ENCODE data around the gene C1QL1.

C1QL1 gene

DNA sequence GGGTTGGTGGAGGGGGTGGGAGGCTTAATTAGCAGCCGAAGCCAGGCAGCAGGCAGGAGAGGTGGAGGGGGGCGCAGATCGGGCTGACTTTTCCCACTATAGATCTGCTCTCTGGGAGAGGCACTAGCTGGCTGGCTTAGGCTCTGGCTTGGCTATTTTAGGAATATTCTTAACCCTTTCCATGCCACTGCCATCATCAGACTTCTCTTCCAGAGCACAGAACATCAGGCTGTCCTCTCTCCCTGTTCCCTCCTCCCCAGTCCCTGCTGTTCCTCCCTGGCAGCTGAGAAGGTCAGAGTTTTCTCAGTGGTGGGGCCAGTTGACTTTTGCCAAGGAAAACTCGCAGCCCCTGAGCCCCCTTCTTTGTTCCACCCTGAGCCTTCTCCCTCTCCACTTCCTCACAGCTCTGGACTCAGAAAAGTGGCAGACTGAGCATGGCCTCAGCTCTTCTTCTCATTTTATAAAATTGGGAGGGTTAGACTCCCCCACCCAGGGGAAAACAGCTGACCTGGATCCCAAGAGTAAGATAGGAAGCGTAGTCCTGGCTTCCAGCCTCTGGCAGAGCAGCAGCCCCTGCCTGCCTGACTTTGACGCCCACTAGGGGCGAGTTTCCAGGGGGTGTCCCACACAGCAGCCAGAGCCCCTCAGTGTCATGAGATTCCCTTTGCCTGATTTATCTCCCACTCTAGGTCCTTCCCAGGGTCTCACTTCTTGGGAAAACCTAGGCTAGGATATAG lies 9.9 kb upstream of the C1QL1 start:
- Mint-ChIP-seq H3K9me3 (no peaks in the 10 kb centered on the region), H3K27ac (no peak overlapping the region), H3K27me3 (peaks cover 29% of the 10 kb centered on the region), H3K4me1 (ENCODE audit: low read depth) (peaks cover under 1% of the 10 kb centered on the region), H3K36me3 (ENCODE audit: low read depth) (no peaks in the 10 kb centered on the region), H3K4me3 (no peak overlapping the region)
- no peak for DNase-seq

GRCh38 chr17:44977065-44977464 lies 9.0 kb upstream of the C1QL1 start:
- Mint-ChIP-seq H3K4me3 (no peak overlapping the region), H3K9me3 (no peaks in the 10 kb centered on the region), H3K27ac (no peak overlapping the region), H3K27me3 (peaks cover 32% of the 10 kb centered on the region), H3K36me3 (ENCODE audit: low read depth) (no peaks in the 10 kb centered on the region), H3K4me1 (ENCODE audit: low read depth) (peaks cover 9% of the 10 kb centered on the region)
- DNase-seq = no peak

- Mint-ChIP-seq H3K4me1 (ENCODE audit: low read depth) (peaks cover 16% of the 10 kb centered on the region), H3K27ac (no peak overlapping the region), H3K4me3 (no peak overlapping the region), H3K27me3 (peaks cover 35% of the 10 kb centered on the region), H3K9me3 (no peaks in the 10 kb centered on the region), H3K36me3 (ENCODE audit: low read depth) (no peaks in the 10 kb centered on the region)
- no peak for DNase-seq
Measured at GRCh38 chr17:44976206-44976605, 8.1 kb upstream of the C1QL1 start.

DNA sequence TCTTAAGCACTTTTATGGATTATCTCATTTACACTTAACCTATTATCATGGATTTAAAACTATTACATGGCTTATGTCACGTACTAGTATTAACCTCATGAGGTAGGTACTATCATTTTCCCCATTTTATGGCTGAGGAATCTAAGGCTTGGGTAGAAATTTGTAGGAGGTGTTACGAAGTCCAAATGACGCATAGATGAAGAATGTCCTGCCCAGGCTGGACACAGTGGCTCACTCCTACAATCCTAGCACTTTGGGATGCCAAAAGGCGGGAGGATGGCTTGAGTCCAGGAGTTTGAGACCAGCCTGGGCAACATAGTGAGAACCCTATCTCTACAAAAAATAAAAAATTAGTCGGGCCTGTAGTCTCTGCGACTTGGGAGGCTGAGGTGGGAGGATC lies 4.8 kb upstream of the C1QL1 start:
- H3K4me1 Mint-ChIP-seq (ENCODE audit: low read depth) = peaks cover 36% of the 10 kb centered on the region
- no peak for DNase-seq
- H3K36me3 Mint-ChIP-seq (ENCODE audit: low read depth) = no peaks in the 10 kb centered on the region
- no peaks in the 10 kb centered on the region for H3K9me3 Mint-ChIP-seq
- H3K4me3 Mint-ChIP-seq = no peak overlapping the region
- no peak overlapping the region for H3K27ac Mint-ChIP-seq
- H3K27me3 Mint-ChIP-seq = peaks cover 47% of the 10 kb centered on the region

DNA sequence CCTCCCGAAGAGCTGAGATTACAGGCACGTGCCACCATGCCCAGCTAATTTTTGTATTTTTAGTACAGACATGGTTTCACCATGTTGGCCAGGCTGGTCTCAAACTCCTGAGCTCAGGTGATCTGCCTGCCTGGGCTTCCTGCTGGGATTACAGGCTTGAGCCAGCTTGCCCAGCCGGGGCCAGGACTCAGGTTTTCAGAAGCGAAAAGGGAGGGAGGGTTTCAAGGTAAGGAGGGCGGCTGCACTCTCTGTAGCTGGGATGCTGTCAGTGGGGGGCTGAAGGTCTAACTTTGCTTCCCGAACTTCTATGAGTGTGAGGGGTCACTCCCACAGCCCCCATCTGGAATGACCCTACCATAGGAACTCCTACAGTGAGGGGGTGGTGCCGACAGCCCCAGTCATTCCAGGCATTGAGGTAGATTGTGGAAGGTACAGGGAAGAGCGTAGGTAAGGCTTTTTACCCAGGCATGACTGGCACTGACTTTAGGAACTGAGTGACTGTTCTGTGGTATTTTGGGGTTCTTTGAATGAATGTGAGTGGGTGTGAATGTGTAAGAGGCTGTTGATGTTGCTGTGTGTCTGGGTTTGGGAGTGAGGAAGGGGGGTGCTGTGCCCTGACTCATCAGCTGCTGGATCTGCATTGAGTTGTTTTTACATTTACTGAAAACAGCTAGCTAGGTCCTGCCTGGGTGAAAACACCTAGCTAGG lies 3.8 kb upstream of the C1QL1 start:
- Mint-ChIP-seq H3K27me3 (peaks cover 51% of the 10 kb centered on the region), H3K4me3 (no peak overlapping the region), H3K4me1 (ENCODE audit: low read depth) (peaks cover 40% of the 10 kb centered on the region), H3K9me3 (no peaks in the 10 kb centered on the region), H3K36me3 (ENCODE audit: low read depth) (no peaks in the 10 kb centered on the region), H3K27ac (peak overlapping the region; percentile 45)
- peak; percentile 64 for DNase-seq

GRCh38 chr17:44970136-44970741 lies 2.1 kb upstream of the C1QL1 start:
- H3K4me3 Mint-ChIP-seq = peak overlapping the region; percentile 45
- no peaks in the 10 kb centered on the region for H3K36me3 Mint-ChIP-seq (ENCODE audit: low read depth)
- DNase-seq = peak; percentile 51
- peaks cover 43% of the 10 kb centered on the region for H3K4me1 Mint-ChIP-seq (ENCODE audit: low read depth)
- no peak overlapping the region for H3K27ac Mint-ChIP-seq
- H3K9me3 Mint-ChIP-seq = no peaks in the 10 kb centered on the region
- peaks cover 67% of the 10 kb centered on the region for H3K27me3 Mint-ChIP-seq

DNA sequence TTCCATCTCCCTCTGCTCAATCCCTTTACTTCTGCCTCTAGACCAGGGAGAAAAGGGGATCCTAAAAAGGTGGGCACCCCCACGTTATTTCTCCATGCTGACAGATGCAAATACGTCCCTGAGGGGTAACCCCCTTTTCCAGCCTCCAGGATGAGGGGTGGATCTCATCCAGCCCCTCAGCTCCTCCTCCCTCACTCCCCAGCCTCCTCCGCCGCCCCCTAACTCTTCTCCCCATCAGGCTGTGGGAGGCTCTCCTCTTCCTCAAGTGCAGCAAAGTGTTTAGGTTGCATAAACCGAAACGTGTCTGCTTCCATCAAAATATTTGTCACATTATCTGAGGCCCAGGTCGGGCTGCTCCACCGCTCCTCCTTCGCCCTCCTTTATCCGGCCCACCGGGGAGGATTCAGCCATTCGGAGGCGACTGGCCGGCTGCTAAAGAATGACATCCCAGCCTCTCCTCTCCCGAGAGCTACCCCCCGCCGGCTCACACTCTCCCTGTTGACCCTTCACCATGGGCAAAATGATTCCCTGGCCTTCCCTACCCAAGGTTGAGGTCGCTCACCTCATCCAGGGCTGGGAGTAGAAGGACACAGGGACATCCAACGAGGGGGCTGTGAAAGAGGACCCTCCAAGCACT lies 1.2 kb upstream of the C1QL1 start:
- H3K4me1 Mint-ChIP-seq (ENCODE audit: low read depth) = peaks cover 43% of the 10 kb centered on the region
- peak overlapping the region; percentile 30 for H3K4me3 Mint-ChIP-seq
- DNase-seq = no peak
- no peaks in the 10 kb centered on the region for H3K36me3 Mint-ChIP-seq (ENCODE audit: low read depth)
- no peaks in the 10 kb centered on the region for H3K9me3 Mint-ChIP-seq
- peaks cover 68% of the 10 kb centered on the region for H3K27me3 Mint-ChIP-seq
- H3K27ac Mint-ChIP-seq = no peak overlapping the region

DNA sequence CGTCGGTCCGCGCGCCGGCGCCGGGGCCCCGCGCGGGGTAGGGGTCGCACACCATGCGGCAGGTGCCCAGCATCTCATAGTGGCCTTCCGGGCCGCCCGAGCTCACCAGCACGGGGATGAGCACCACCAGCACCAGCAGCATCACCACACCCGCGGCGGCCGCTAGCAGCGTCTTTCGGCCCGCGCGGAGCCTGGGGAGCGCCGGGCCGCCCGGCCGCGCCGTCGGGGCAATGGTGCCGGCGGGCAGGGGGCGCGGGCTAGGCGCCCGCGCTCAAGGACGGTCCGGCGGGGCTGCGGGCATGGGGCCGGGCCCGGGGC lies 237 bp downstream of the C1QL1 start:
- Mint-ChIP-seq H3K36me3 (ENCODE audit: low read depth) (no peaks in the 10 kb centered on the region), H3K4me1 (ENCODE audit: low read depth) (peaks cover 41% of the 10 kb centered on the region), H3K4me3 (no peak overlapping the region), H3K9me3 (no peaks in the 10 kb centered on the region), H3K27me3 (peaks cover 76% of the 10 kb centered on the region), H3K27ac (no peak overlapping the region)
- peak; percentile 44 for DNase-seq

- peak; percentile 46 for DNase-seq
- Mint-ChIP-seq H3K4me1 (ENCODE audit: low read depth) (peaks cover 35% of the 10 kb centered on the region), H3K9me3 (no peaks in the 10 kb centered on the region), H3K36me3 (ENCODE audit: low read depth) (no peaks in the 10 kb centered on the region), H3K4me3 (no peak overlapping the region), H3K27ac (no peak overlapping the region), H3K27me3 (peaks cover 78% of the 10 kb centered on the region)
Measured at GRCh38 chr17:44967026-44967906, 837 bp downstream of the C1QL1 start.

DNA sequence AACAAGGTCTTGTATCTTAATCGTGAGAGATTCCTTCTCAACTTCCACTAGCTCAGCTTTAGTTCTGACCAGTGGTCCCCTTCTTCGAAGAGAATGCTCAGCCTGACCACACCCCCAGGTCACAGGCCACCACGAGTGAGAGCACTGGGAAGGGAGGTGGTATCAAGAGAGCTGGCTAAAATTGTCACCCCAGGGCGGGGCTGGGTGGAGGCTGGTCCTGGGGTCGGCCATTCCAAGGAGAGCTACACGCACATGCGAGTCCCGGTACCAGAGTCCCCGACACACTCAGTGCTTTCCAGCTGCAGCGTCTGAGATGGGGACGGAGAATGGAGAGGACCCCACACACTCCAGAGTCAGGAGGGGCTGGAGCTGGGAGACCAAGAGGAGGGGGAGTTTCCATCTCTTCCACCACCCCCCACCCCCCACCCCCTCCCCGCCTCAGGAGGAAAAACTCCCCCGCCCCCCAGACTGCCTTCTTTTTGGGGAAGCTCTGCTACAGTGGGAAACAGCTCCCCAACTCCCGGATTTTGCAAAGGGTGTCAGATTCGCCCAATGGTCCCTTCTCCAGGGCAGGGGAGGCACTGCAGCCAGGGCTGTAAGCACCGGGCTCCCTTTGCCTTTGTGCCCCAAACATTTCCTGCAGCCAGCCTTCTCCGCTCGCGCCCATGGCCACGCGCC lies 1.6 kb downstream of the C1QL1 start:
- Mint-ChIP-seq H3K36me3 (ENCODE audit: low read depth) (no peaks in the 10 kb centered on the region), H3K27me3 (peaks cover 79% of the 10 kb centered on the region), H3K4me3 (no peak overlapping the region), H3K27ac (no peak overlapping the region), H3K9me3 (no peaks in the 10 kb centered on the region), H3K4me1 (ENCODE audit: low read depth) (peaks cover 27% of the 10 kb centered on the region)
- no peak for DNase-seq

GRCh38 chr17:44965481-44966234 lies 2.4 kb downstream of the C1QL1 start:
- H3K4me3 Mint-ChIP-seq = no peak overlapping the region
- H3K36me3 Mint-ChIP-seq (ENCODE audit: low read depth) = no peaks in the 10 kb centered on the region
- DNase-seq = no peak
- no peaks in the 10 kb centered on the region for H3K9me3 Mint-ChIP-seq
- peaks cover 28% of the 10 kb centered on the region for H3K4me1 Mint-ChIP-seq (ENCODE audit: low read depth)
- no peak overlapping the region for H3K27ac Mint-ChIP-seq
- peaks cover 78% of the 10 kb centered on the region for H3K27me3 Mint-ChIP-seq

GRCh38 chr17:44961921-44962350 lies 6.2 kb downstream of the C1QL1 start:
- H3K9me3 Mint-ChIP-seq = no peaks in the 10 kb centered on the region
- no peaks in the 10 kb centered on the region for H3K36me3 Mint-ChIP-seq (ENCODE audit: low read depth)
- DNase-seq = no peak
- peaks cover 81% of the 10 kb centered on the region for H3K27me3 Mint-ChIP-seq
- H3K27ac Mint-ChIP-seq = no peak overlapping the region
- H3K4me1 Mint-ChIP-seq (ENCODE audit: low read depth) = peaks cover 9% of the 10 kb centered on the region
- H3K4me3 Mint-ChIP-seq = no peak overlapping the region

- Mint-ChIP-seq H3K9me3 (no peaks in the 10 kb centered on the region), H3K27ac (no peak overlapping the region), H3K27me3 (peaks cover 79% of the 10 kb centered on the region), H3K36me3 (ENCODE audit: low read depth) (no peaks in the 10 kb centered on the region), H3K4me3 (no peak overlapping the region), H3K4me1 (ENCODE audit: low read depth) (peaks cover 7% of the 10 kb centered on the region)
- DNase-seq = no peak
Measured at GRCh38 chr17:44960691-44961090, 7.4 kb downstream of the C1QL1 start.

Data from activated T-cell treated with anti-CD3 and anti-CD28 coated beads, Interleukin-2, amount 50 U/mL, for 24 hours (primary cell).